Measurements from ENCODE around the gene SELENBP1. TPM values are rescaled to one million over a fixed set of nuclear protein-coding genes. Genes with fewer than 3 reads are reported as not detected.

SELENBP1 gene
- total and polyA plus RNA-seq, 2 of the 13 experiments (the other 11 are each of a cell fraction or from before 2014, with no cell fraction given) = 27.8 to 29.0 TPM

- H4K20me1 ChIP-seq (ENCODE audit: insufficient read depth, low read length) = no peaks in the 10 kb centered on the region
- H3K27ac ChIP-seq (ENCODE audit: extremely low read length, insufficient read depth, low read length) = no peak overlapping the region
- H3K79me2 ChIP-seq (ENCODE audit: insufficient read depth, low read length) = no peaks in the 10 kb centered on the region
- H3K4me1 ChIP-seq (ENCODE audit: insufficient read depth, low read length) = peaks cover 4% of the 10 kb centered on the region; the same call in 1 of the 2 replicates
- H3K9me3 ChIP-seq (ENCODE audit: low read length) = no peaks in the 10 kb centered on the region
- no peak overlapping the region for H3K4me3 ChIP-seq (replicated peaks in 1 of 3; ENCODE audit: insufficient read depth in 1 of 3, low read depth in 2 of 3, low read length in 3 of 3)
- ChIA-PET CTCF (ENCODE audit: low intra/inter-chr PET ratio, low total read pairs) (no interaction called here), POLR2A (interaction anchor here (2.3 kb wide), 1 partner anchor 13 kb away, joined by 8 read pairs; the partner anchor contains the start of gene SELENBP1)
- ATAC-seq (no peak), DNase-seq (ENCODE audit: low spot score) (no peak), FAIRE-seq (no peak)
- TF ChIP-seq PTBP1 (IDR thresholded peaks at IDR 0.05; ENCODE audit: low read depth, low read length, poor library complexity, severe bottlenecking) = no peak
- TF ChIP-seq CENPBD1 (CRISPR knock-in tag; IDR thresholded peaks at IDR 0.05; ENCODE audit: borderline replicate concordance, low read depth) = no peak
- TF ChIP-seq SP140L (CRISPR knock-in tag; IDR thresholded peaks at IDR 0.05; ENCODE audit: borderline replicate concordance) = no peak
- TF ChIP-seq DMAP1 (CRISPR knock-in tag; IDR thresholded peaks at IDR 0.05) = no peak
- TF ChIP-seq ZNF547 (CRISPR knock-in tag; IDR thresholded peaks at IDR 0.05) = no peak
- TF ChIP-seq MAFK (conservative IDR thresholded peaks at IDR 0.05 in 1 of 2, IDR thresholded peaks at IDR 0.05 in 1 of 2; ENCODE audit: low read length in 2 of 2) = no peak
- no peak overlapping the region for H2AFZ ChIP-seq (ENCODE audit: low read length)
- WGBS (ENCODE audit: low lambda C conversion rate) = 33% methylated on average over 2 of the region's 2 CpGs
- H3K9ac ChIP-seq (ENCODE audit: insufficient read depth, low read depth, low read length) = no peak overlapping the region
- H3K4me2 ChIP-seq (ENCODE audit: low read depth, low read length) = no peak overlapping the region
- no TSS peak for BruUV-seq (replicated peaks)
- H3K27me3 ChIP-seq (ENCODE audit: control insufficient read depth in 1 of 2, insufficient read depth in 2 of 2, low read length in 2 of 2) = peaks cover 2 to 5% of the 10 kb centered on the region in 2 experiments; a peak in 1 of 5 replicates
- H3K36me3 ChIP-seq (replicated peaks in 1 of 2; ENCODE audit: control insufficient read depth in 1 of 2, insufficient read depth in 2 of 2, low read length in 2 of 2) = no peaks in the 10 kb centered on the region
- intact Hi-C loops (cut with micrococcal nuclease; ENCODE audit: unreplicated experiment) (no loop called here), in situ Hi-C loops (cut with HindIII; ENCODE audit: extremely low pct_ligation_motif_present, low pct_unique_long_range_greater_than_20kb) (no loop called here)
Observed at GRCh38 chr1:151386002-151386401, 13.5 kb upstream of the SELENBP1 start.

GRCh38 chr1:151384584-151384983 lies 12.1 kb upstream of the SELENBP1 start:
- no peak overlapping the region for H3K4me3 ChIP-seq (replicated peaks in 1 of 3; ENCODE audit: insufficient read depth in 1 of 3, low read depth in 2 of 3, low read length in 3 of 3)
- no peaks in the 10 kb centered on the region for H3K36me3 ChIP-seq (replicated peaks in 1 of 2; ENCODE audit: control insufficient read depth in 1 of 2, insufficient read depth in 2 of 2, low read length in 2 of 2)
- H3K27me3 ChIP-seq (ENCODE audit: control insufficient read depth in 1 of 2, insufficient read depth in 2 of 2, low read length in 2 of 2) = peaks cover 2 to 6% of the 10 kb centered on the region in 2 experiments; a peak in 1 of 5 replicates
- H4K20me1 ChIP-seq (ENCODE audit: insufficient read depth, low read length) = no peaks in the 10 kb centered on the region
- intact Hi-C loops (cut with micrococcal nuclease; ENCODE audit: unreplicated experiment) (no loop called here), in situ Hi-C loops (cut with HindIII; ENCODE audit: extremely low pct_ligation_motif_present, low pct_unique_long_range_greater_than_20kb) (no loop called here)
- WGBS (ENCODE audit: low lambda C conversion rate) = 3% methylated on average over 3 of the region's 3 CpGs
- DNase-seq (ENCODE audit: low spot score) (no peak), ATAC-seq (no peak), FAIRE-seq (no peak)
- ChIA-PET CTCF (ENCODE audit: low intra/inter-chr PET ratio, low total read pairs) (no interaction called here), POLR2A (interaction anchor here (0.6 to 2.3 kb wide), 2 partner anchors 12 to 169 kb away, joined by 4 to 8 read pairs; partner anchors contain the start of gene SELENBP1)
- no peak overlapping the region for H3K27ac ChIP-seq (ENCODE audit: extremely low read length, insufficient read depth, low read length)
- H3K79me2 ChIP-seq (ENCODE audit: insufficient read depth, low read length) = no peaks in the 10 kb centered on the region
- BruUV-seq (replicated peaks) = no TSS peak
- H3K9me3 ChIP-seq (ENCODE audit: low read length) = no peaks in the 10 kb centered on the region
- no peak overlapping the region for H2AFZ ChIP-seq (ENCODE audit: low read length)
- H3K9ac ChIP-seq (ENCODE audit: insufficient read depth, low read depth, low read length) = no peak overlapping the region
- H3K4me1 ChIP-seq (ENCODE audit: insufficient read depth, low read length) = no peaks in the 10 kb centered on the region
- no peak overlapping the region for H3K4me2 ChIP-seq (ENCODE audit: low read depth, low read length)
- TF ChIP-seq RERE (CRISPR knock-in tag; IDR thresholded peaks at IDR 0.05; ENCODE audit: low read depth) (no peak), ZNF563 (CRISPR knock-in tag; IDR thresholded peaks at IDR 0.05) (no peak), DBP (CRISPR knock-in tag; IDR thresholded peaks at IDR 0.05; ENCODE audit: not compliant biosample characterization) (no peak), ZNF784 (CRISPR knock-in tag; IDR thresholded peaks at IDR 0.05; ENCODE audit: borderline replicate concordance) (no peak), ZNF20 (CRISPR knock-in tag; IDR thresholded peaks at IDR 0.05) (no peak)
